ENCODE results near the gene RASGRP4. TPM values are rescaled to one million over a fixed set of nuclear protein-coding genes. Genes with fewer than 3 reads are reported as not detected.

RASGRP4 gene
- polyA plus RNA-seq, 1 donor (not counting 4 experiments of a cell fraction or from before 2014, with no cell fraction given): not detected

GRCh38 chr19:38466050-38466449 is 40.0 kb upstream of the RASGRP4 start:
- H3K4me1 ChIP-seq (ENCODE audit: control insufficient read depth, extremely low read depth, insufficient read depth, low read length): no peaks in the 10 kb centered on the region
- H3K9me3 ChIP-seq (ENCODE audit: control insufficient read depth, low read depth, low read length): no peaks in the 10 kb centered on the region
- no peak overlapping the region for H3K9ac ChIP-seq (ENCODE audit: control insufficient read depth, extremely low read depth, insufficient read depth, low read length)
- no peaks in the 10 kb centered on the region for H3K9me1 ChIP-seq (ENCODE audit: control insufficient read depth, extremely low read depth, insufficient read depth, low read length)
- no peaks in the 10 kb centered on the region for H3K36me3 ChIP-seq (ENCODE audit: control insufficient read depth in 2 of 2, extremely low read depth in 1 of 2, insufficient read depth in 2 of 2, low read length in 2 of 2)
- DNase-seq (ENCODE audit: low read depth, low spot score): no peak
- H3K79me2 ChIP-seq (ENCODE audit: control insufficient read depth, insufficient read depth, low read length): no peaks in the 10 kb centered on the region
- H3K27me3 ChIP-seq (ENCODE audit: control insufficient read depth, extremely low read depth, insufficient read depth, low read length): no peaks in the 10 kb centered on the region
- TF ChIP-seq, protein P1, sequence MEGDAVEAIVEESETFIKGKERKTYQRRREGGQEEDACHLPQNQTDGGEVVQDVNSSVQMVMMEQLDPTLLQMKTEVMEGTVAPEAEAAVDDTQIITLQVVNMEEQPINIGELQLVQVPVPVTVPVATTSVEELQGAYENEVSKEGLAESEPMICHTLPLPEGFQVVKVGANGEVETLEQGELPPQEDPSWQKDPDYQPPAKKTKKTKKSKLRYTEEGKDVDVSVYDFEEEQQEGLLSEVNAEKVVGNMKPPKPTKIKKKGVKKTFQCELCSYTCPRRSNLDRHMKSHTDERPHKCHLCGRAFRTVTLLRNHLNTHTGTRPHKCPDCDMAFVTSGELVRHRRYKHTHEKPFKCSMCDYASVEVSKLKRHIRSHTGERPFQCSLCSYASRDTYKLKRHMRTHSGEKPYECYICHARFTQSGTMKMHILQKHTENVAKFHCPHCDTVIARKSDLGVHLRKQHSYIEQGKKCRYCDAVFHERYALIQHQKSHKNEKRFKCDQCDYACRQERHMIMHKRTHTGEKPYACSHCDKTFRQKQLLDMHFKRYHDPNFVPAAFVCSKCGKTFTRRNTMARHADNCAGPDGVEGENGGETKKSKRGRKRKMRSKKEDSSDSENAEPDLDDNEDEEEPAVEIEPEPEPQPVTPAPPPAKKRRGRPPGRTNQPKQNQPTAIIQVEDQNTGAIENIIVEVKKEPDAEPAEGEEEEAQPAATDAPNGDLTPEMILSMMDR (optimal IDR thresholded peaks at IDR 0.05 in 1 of 3, IDR thresholded peaks at IDR 0.05 in 1 of 3, conservative IDR thresholded peaks at IDR 0.05 in 1 of 3; ENCODE audit: extremely low read depth in 1 of 3, insufficient read depth in 2 of 3, low read length in 3 of 3): no peak
- TF ChIP-seq EZH2 (IDR thresholded peaks at IDR 0.05; ENCODE audit: low read length): no peak
- H3K4me2 ChIP-seq (ENCODE audit: control insufficient read depth, extremely low read depth, insufficient read depth, low read depth, low read length): no peak overlapping the region
- no peak overlapping the region for H2AFZ ChIP-seq (ENCODE audit: control insufficient read depth, low read length)
- no peak for FAIRE-seq
- no peaks in the 10 kb centered on the region for H4K20me1 ChIP-seq (ENCODE audit: control insufficient read depth, extremely low read depth, insufficient read depth, low read length)
- H3K4me3 ChIP-seq (ENCODE audit: control insufficient read depth in 2 of 3, extremely low read depth in 1 of 3, insufficient read depth in 2 of 3, low read depth in 1 of 3, low read length in 3 of 3): no peak overlapping the region
- dilution Hi-C loops (cut with MboI; ENCODE audit: extremely low pct_ligation_motif_present, low sequenced_read_pairs): no loop called here
- no peak overlapping the region for H3K27ac ChIP-seq (ENCODE audit: control insufficient read depth, insufficient read depth, low read length)

GRCh38 chr19:38464421-38465082 is 38.5 kb upstream of the RASGRP4 start:
- no peak overlapping the region for H3K27ac ChIP-seq (ENCODE audit: control insufficient read depth, insufficient read depth, low read length)
- H3K9me1 ChIP-seq (ENCODE audit: control insufficient read depth, extremely low read depth, insufficient read depth, low read length): no peaks in the 10 kb centered on the region
- H4K20me1 ChIP-seq (ENCODE audit: control insufficient read depth, extremely low read depth, insufficient read depth, low read length): no peaks in the 10 kb centered on the region
- H2AFZ ChIP-seq (ENCODE audit: control insufficient read depth, low read length): no peak overlapping the region
- dilution Hi-C loops (cut with MboI; ENCODE audit: extremely low pct_ligation_motif_present, low sequenced_read_pairs): no loop called here
- FAIRE-seq: no peak
- no peak overlapping the region for H3K4me2 ChIP-seq (ENCODE audit: control insufficient read depth, extremely low read depth, insufficient read depth, low read depth, low read length)
- no peak overlapping the region for H3K4me3 ChIP-seq (ENCODE audit: control insufficient read depth in 2 of 3, extremely low read depth in 1 of 3, insufficient read depth in 2 of 3, low read depth in 1 of 3, low read length in 3 of 3)
- H3K27me3 ChIP-seq (ENCODE audit: control insufficient read depth, extremely low read depth, insufficient read depth, low read length): no peaks in the 10 kb centered on the region
- H3K4me1 ChIP-seq (ENCODE audit: control insufficient read depth, extremely low read depth, insufficient read depth, low read length): no peaks in the 10 kb centered on the region
- H3K9ac ChIP-seq (ENCODE audit: control insufficient read depth, extremely low read depth, insufficient read depth, low read length): no peak overlapping the region
- H3K9me3 ChIP-seq (ENCODE audit: control insufficient read depth, low read depth, low read length): no peaks in the 10 kb centered on the region
- TF ChIP-seq, protein P1 (optimal IDR thresholded peaks at IDR 0.05 in 1 of 3, IDR thresholded peaks at IDR 0.05 in 1 of 3, conservative IDR thresholded peaks at IDR 0.05 in 1 of 3; ENCODE audit: extremely low read depth in 1 of 3, insufficient read depth in 2 of 3, low read length in 3 of 3): no peak
- no peak for TF ChIP-seq EZH2 (IDR thresholded peaks at IDR 0.05; ENCODE audit: low read length)
- H3K79me2 ChIP-seq (ENCODE audit: control insufficient read depth, insufficient read depth, low read length): no peaks in the 10 kb centered on the region
- H3K36me3 ChIP-seq (ENCODE audit: control insufficient read depth in 2 of 2, extremely low read depth in 1 of 2, insufficient read depth in 2 of 2, low read length in 2 of 2): no peaks in the 10 kb centered on the region
- no peak for DNase-seq (ENCODE audit: low read depth, low spot score)

Measured in keratinocyte (primary cell).